SK-N-MC (cell line): ENCODE data around the gene CDIP1.

Source experiments
- EZH2 ChIP-seq: fragments of 200-600 bp; sonication (generic); IDR thresholded peaks from one replicate; pipeline ENCODE4 v1.6.1; 2017; ENCODE audit warnings: antibody characterized with exemption
- POLR2AphosphoS5 ChIP-seq: IDR thresholded peaks from 2 replicates; pipeline ENCODE4 v1.6.1; 2012; ENCODE audit warnings: mild to moderate bottlenecking, low read depth, low read length, borderline replicate concordance

DNA sequence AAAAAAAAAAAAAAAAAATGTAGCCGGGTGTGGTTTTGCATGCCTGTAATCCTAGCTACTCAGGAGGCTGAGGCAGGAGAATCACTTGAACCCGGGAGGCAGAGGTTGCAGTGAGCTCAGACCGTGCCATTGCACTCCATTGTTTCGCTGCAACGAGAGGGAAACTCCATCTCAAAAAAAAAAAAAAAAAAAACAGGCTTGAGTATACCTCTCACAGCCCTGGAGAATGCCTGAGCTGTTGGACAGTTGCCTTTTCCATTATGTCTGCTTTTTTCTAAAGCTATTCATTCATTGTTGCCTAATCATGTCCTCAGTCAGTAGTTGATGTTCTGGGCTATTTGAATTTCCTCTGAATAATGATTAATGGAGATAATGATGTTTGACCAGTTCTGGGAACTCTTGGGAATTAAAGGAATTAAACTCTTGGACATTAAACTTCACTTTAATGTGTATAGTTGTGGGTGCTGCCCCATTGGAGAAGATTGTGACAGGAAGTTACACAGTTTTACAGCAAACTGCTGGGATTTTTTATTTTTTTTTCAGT lies 50.5 kb downstream of the CDIP1 start:
- TF ChIP-seq POLR2AphosphoS5 (no peak), EZH2 (no peak)
